Measurements from ENCODE around the gene APOA5. TPM values are rescaled to one million over a fixed set of nuclear protein-coding genes. Genes with fewer than 3 reads are reported as not detected.
"Not testable (repeated sequence)": the region's sequence is repeated elsewhere in the genome, so short reads cannot be mapped to it uniquely, and the experiment has no call there.

Gene APOA5, protein sequence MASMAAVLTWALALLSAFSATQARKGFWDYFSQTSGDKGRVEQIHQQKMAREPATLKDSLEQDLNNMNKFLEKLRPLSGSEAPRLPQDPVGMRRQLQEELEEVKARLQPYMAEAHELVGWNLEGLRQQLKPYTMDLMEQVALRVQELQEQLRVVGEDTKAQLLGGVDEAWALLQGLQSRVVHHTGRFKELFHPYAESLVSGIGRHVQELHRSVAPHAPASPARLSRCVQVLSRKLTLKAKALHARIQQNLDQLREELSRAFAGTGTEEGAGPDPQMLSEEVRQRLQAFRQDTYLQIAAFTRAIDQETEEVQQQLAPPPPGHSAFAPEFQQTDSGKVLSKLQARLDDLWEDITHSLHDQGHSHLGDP
- not detected in 2 replicates for total RNA-seq

DNA sequence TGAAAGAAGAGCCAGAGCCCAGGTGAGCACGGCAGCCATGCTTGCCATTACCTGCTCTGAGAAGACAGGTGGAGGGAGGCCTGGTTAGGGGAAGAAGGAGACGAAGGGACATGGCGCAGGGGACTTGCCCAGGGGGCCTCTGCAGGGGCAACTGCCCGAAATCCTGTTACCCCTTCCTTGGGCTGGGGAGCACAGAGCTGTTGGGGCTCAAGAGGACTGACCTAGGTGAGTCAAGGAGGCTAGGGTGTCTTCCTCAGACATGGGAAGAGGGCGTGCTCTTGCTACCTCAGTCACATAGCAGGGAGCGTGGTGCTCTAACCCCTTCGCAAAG, at the start of gene APOA5:
TSS of gene APOA5 (minus strand) at position 67 of the 331 bp plus-strand sequence. CDS start at position 48, 19 bp downstream.
- Mint-ChIP-seq H3K4me3 (peak within 1 kb of the TSS; percentile 46), H3K36me3 (ENCODE audit: low read depth) (peaks cover 4% of the 10 kb centered on the region), H3K27me3 (ENCODE audit: insufficient read depth) (no peaks in the 10 kb centered on the region), H3K27ac (no peak within 1 kb of the TSS), H3K4me1 (ENCODE audit: low read depth) (peaks cover 24% of the 10 kb centered on the region), H3K9me3 (no peaks in the 10 kb centered on the region)
- intact Hi-C loops (cut with micrococcal nuclease): loop anchor here (1.0 kb wide), 4 partner anchors 45 to 435 kb away; no protein-coding TSS in a partner anchor
- no peak for DNase-seq (ENCODE audit: low spot score)

DNA sequence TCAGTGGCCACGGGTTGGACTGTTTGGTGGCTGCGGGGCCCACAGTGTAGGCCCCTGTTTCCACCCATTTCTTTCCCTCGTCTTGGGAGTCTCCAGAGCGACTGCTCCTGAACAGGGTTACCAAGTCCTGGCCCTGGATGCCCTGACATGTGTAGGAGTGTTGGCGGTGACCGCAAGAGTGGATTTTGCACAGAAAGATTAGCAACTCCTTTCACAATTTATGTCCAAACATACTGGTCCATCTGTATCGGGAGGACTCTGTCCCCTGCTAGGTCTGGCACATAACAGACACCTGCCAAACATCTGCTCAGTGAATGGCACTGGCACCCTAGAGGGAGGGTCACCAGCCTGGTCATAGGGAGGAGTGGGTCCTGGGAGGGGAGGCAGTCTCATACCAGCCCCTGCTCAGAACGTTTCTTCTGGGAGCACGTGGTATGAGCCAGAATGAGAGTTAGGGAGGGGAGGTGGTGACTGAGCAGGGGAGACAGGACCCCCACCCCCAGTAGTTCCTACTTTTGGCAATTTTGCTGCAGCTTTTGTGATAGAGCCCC, 49.1 kb upstream of the APOA5 start:
- intact Hi-C loops (cut with micrococcal nuclease): no loop called here
- DNase-seq (ENCODE audit: low spot score): no peak
- peaks cover 23% of the 10 kb centered on the region for H3K36me3 Mint-ChIP-seq (ENCODE audit: low read depth)
- H3K9me3 Mint-ChIP-seq: no peaks in the 10 kb centered on the region
- H3K27me3 Mint-ChIP-seq (ENCODE audit: insufficient read depth): no peaks in the 10 kb centered on the region
- H3K27ac Mint-ChIP-seq: no peak overlapping the region
- H3K4me1 Mint-ChIP-seq (ENCODE audit: low read depth): peaks cover 5% of the 10 kb centered on the region
- no peak overlapping the region for H3K4me3 Mint-ChIP-seq

DNA sequence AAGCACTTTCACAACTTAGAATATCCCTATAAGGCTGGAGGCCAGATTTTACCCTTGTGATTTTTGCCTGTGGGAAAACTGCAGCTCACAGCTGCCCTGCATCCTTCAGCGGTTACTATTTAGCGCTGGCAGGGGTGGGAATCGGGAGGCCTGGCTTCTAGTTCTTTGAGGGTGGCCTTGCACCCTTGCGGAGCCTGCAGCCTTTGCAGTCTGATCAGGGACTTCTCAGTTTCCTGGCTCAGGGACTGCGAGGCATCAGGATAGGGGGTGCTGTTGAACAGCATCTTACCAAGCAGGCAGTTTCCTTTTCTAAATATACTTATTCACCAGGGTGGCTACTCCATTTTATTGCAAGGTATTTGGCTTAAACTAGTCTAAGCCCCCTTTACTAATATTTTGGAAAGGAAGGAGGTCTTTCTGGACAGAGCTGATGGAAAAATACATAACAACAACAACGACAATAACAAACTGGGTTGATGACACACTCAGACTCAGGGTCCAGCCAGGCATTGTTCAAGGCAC, 48.6 kb upstream of the APOA5 start:
- Mint-ChIP-seq H3K27me3 (ENCODE audit: insufficient read depth) (no peaks in the 10 kb centered on the region), H3K9me3 (no peaks in the 10 kb centered on the region), H3K4me3 (no peak overlapping the region), H3K36me3 (ENCODE audit: low read depth) (peaks cover 18% of the 10 kb centered on the region), H3K27ac (no peak overlapping the region), H3K4me1 (ENCODE audit: low read depth) (peaks cover 3% of the 10 kb centered on the region)
- DNase-seq (ENCODE audit: low spot score): no peak
- intact Hi-C loops (cut with micrococcal nuclease): no loop called here

DNA sequence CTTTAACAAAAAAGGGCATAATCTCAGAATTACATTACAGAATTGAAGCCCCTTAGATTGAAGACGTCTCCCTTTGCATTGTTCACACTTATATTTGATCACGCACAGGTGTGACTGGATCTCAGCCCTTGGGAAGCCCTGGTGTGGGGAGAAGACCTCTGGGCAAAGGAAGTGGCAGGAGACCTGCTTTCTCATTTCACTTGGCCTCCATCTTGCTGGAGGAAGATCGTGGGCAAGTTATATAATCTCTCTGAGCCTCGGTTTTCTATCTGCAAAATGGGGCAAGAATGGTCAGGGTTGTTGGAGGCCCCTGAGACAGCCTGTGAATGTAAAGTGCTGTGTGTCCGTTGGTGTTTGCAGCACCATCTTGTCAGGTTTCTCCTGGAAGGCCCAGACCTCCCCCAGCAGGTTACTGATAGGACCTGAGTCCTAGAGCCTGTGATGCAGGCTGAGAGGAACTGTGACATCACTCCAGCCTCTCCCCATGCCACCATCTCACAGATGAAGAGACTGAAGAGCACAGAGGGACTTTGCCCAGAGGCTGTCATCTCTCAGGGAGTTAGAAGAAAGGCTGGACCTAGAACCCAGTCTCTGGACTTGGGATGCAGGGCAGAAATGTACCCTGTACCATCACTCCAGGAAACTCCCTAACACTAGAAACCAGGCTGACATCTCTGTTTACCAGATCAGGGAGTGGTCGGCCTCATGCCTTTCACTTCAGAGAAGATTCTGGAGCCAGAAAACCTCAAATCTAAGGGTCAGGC, 46.8 kb upstream of the APOA5 start:
- Mint-ChIP-seq H3K27me3 (ENCODE audit: insufficient read depth) (no peaks in the 10 kb centered on the region), H3K27ac (no peak overlapping the region), H3K9me3 (no peaks in the 10 kb centered on the region), H3K4me1 (ENCODE audit: low read depth) (peaks cover 5% of the 10 kb centered on the region), H3K4me3 (no peak overlapping the region), H3K36me3 (ENCODE audit: low read depth) (peaks cover 5% of the 10 kb centered on the region)
- no peak for DNase-seq (ENCODE audit: low spot score)
- intact Hi-C loops (cut with micrococcal nuclease): no loop called here

DNA sequence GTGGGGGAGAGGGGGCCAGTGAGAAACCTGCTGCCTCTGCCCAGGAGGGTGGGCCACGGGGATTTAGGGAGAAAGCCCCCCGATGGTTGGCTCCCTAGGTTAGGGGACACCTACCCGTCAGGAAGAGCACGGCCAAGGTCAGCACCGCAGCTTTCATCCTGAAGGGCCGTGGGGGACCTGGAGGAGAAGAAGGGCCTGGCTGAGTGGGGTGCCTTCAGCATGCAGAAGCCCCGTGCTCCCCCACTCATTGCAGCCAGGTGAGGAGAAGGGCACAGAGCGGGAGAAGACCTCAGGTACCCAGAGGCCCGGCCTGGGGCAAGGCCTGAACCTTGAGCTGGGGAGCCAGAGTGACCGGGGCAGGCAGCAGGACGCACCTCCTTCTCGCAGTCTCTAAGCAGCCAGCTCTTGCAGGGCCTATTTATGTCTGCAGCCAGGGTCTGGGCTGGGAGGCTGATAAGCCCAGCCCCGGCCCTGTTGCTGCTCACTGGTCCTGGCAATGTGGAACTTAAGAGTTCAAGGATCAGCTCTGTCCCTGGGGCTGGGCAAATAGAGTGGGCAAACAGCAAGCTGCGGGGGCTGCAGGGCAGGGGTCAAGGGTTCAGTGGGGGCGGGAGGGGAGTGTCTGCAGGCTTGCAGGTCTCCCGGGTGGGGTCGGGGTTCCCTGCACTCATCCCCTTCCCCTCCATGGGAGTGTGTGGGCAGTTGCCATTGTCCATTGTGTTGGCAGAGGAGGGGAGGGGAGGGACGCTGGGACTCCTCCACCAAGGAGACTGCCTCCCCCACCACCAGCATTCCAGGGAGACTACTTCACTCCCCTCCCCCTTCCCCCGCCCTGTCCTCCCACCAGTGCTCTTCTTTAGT, 45.8 kb upstream of the APOA5 start, which contains the start of gene APOA1:
TSS of gene APOA1 (minus strand) at position 392 of the 861 bp plus-strand sequence. CDS start at position 157, 235 bp downstream.
- Mint-ChIP-seq H3K4me1 (ENCODE audit: low read depth) (peaks cover 5% of the 10 kb centered on the region), H3K4me3 (no peak within 1 kb of the TSS), H3K27me3 (ENCODE audit: insufficient read depth) (no peaks in the 10 kb centered on the region), H3K27ac (no peak within 1 kb of the TSS), H3K9me3 (no peaks in the 10 kb centered on the region), H3K36me3 (ENCODE audit: low read depth) (no peaks in the 10 kb centered on the region)
- intact Hi-C loops (cut with micrococcal nuclease): no loop called here
- no peak for DNase-seq (ENCODE audit: low spot score)

DNA sequence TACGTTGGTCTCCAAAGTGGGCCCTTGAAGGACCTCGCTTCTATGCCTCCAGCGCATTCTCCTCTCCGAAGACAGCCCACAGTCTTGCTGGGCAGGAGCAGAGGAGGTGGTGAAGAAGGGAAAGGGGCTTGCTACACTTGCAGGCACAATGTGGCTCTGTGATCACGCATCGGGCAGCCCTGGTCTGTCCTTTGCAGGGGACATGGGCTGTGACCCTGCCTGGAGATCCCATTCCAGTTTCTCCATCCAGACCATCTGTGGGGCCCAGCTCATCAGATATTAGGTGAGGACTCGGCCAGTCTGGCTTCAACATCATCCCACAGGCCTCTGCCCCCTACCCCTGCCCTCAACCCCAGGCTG, 44.9 kb upstream of the APOA5 start:
- peaks cover 5% of the 10 kb centered on the region for H3K4me1 Mint-ChIP-seq (ENCODE audit: low read depth)
- H3K27ac Mint-ChIP-seq: no peak overlapping the region
- intact Hi-C loops (cut with micrococcal nuclease): loop anchor here (1.0 kb wide), 4 partner anchors 17 to 270 kb away; partner anchors contain the start of gene APOA5
- no peaks in the 10 kb centered on the region for H3K36me3 Mint-ChIP-seq (ENCODE audit: low read depth)
- no peak overlapping the region for H3K4me3 Mint-ChIP-seq
- peaks cover 4% of the 10 kb centered on the region for H3K27me3 Mint-ChIP-seq (ENCODE audit: insufficient read depth)
- DNase-seq (ENCODE audit: low spot score): no peak
- no peaks in the 10 kb centered on the region for H3K9me3 Mint-ChIP-seq

DNA sequence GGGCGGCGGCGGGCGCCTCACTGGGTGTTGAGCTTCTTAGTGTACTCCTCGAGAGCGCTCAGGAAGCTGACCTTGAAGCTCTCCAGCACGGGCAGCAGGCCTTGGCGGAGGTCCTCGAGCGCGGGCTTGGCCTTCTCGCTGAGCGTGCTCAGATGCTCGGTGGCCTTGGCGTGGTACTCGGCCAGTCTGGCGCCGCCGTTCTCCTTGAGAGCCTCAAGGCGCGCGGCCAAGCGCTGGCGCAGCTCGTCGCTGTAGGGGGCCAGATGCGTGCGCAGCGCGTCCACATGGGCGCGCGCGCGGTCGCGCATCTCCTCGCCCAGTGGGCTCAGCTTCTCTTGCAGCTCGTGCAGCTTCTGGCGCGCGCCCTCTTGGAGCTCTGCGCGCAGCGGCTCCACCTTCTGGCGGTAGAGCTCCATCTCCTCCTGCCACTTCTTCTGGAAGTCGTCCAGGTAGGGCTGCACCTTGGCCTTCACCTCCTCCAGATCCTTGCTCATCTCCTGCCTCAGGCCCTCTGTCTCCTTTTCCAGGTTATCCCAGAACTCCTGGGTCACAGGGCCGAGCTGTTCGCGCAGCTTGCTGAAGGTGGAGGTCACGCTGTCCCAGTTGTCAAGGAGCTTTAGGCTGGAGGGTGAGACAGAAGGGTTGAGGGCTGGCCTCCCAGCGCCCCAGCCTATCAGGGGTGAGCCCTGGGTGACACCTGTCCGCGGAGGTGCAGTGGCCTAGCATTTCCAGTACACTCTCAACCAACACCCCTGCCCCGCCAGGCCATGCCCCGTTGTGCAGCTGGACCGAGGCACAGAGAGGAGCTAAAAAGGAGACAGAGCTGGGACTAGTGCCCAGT, 44.3 kb upstream of the APOA5 start:
- peaks cover 5% of the 10 kb centered on the region for H3K4me1 Mint-ChIP-seq (ENCODE audit: low read depth)
- peak overlapping the region; percentile 54 for H3K4me3 Mint-ChIP-seq
- H3K9me3 Mint-ChIP-seq: no peaks in the 10 kb centered on the region
- DNase-seq (ENCODE audit: low spot score): peak; percentile 73
- peaks cover 4% of the 10 kb centered on the region for H3K27me3 Mint-ChIP-seq (ENCODE audit: insufficient read depth)
- no peaks in the 10 kb centered on the region for H3K36me3 Mint-ChIP-seq (ENCODE audit: low read depth)
- intact Hi-C loops (cut with micrococcal nuclease): loop anchor here (1.0 kb wide), 4 partner anchors 17 to 270 kb away; partner anchors contain the start of gene APOA5
- no peak overlapping the region for H3K27ac Mint-ChIP-seq

DNA sequence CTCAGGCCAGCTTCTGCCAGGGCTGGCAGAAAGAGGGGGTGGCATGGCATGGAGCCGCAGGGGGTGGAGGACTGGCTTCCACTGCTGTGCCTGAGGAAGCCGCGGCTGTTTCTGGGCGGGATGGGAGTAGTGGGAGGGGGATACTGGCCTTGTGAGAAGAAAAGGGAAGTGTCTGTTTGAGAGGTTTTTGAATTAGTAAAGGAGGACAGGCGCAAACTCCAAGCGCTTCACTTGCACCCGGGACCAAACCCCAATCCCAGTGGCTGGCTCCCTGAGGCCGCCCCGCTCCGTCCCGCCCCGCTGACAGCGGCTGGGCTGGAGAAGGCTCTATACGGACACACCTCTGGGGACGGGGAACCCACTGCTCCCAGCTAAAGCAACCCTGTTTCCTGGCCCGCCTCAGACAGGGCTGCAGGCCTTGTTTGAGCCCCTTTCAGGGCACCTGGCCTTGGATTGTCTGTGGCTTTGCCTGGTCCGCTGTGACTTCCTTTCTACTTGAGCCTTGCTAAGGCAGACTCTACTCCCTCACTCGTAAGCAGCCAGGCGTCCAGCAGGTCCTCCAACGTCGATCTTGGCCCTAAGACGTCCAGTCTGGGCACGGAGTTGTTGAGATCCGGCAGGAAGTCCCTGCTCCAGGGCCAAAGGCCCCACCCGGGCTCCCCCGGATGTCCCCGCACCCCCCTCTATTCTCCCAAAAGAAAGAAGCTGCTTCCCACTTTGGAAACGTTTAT, 43.5 kb upstream of the APOA5 start:
- peak overlapping the region; percentile 41 for H3K4me3 Mint-ChIP-seq
- peaks cover 5% of the 10 kb centered on the region for H3K4me1 Mint-ChIP-seq (ENCODE audit: low read depth)
- no peak overlapping the region for H3K27ac Mint-ChIP-seq
- no peaks in the 10 kb centered on the region for H3K36me3 Mint-ChIP-seq (ENCODE audit: low read depth)
- intact Hi-C loops (cut with micrococcal nuclease): no loop called here
- no peaks in the 10 kb centered on the region for H3K9me3 Mint-ChIP-seq
- no peak for DNase-seq (ENCODE audit: low spot score)
- H3K27me3 Mint-ChIP-seq (ENCODE audit: insufficient read depth): peaks cover 4% of the 10 kb centered on the region

DNA sequence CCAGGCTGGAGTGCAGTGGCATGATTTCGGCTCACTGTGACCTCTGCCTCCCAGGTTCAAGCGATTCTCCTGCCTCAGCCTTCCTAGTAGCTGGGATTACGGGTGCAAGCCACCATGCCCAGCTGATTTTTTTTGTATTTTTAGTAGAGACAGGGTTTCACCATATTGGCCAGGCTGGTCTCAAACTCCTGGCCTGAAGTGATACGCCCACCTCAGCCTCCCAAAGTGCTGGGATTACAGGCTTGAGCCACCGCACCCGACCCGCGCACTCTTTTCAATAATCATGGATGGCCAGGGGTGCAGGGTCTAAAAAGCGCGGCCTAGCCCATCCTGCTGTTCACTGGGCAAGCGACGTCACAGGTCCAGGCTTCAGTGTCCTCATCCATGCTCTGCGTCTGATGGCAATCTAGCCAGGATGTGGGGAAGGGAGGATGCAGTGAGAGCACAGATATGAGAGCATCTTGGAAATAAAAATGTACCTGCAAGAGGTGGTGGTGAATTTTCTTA, 42.9 kb upstream of the APOA5 start:
- DNase-seq (ENCODE audit: low spot score); H3K36me3 Mint-ChIP-seq (ENCODE audit: low read depth); H3K9me3 Mint-ChIP-seq; intact Hi-C loops (cut with micrococcal nuclease); H3K27ac Mint-ChIP-seq; H3K4me1 Mint-ChIP-seq (ENCODE audit: low read depth); H3K27me3 Mint-ChIP-seq (ENCODE audit: insufficient read depth): not testable (repeated sequence)
- peak overlapping the region; percentile 41 for H3K4me3 Mint-ChIP-seq

DNA sequence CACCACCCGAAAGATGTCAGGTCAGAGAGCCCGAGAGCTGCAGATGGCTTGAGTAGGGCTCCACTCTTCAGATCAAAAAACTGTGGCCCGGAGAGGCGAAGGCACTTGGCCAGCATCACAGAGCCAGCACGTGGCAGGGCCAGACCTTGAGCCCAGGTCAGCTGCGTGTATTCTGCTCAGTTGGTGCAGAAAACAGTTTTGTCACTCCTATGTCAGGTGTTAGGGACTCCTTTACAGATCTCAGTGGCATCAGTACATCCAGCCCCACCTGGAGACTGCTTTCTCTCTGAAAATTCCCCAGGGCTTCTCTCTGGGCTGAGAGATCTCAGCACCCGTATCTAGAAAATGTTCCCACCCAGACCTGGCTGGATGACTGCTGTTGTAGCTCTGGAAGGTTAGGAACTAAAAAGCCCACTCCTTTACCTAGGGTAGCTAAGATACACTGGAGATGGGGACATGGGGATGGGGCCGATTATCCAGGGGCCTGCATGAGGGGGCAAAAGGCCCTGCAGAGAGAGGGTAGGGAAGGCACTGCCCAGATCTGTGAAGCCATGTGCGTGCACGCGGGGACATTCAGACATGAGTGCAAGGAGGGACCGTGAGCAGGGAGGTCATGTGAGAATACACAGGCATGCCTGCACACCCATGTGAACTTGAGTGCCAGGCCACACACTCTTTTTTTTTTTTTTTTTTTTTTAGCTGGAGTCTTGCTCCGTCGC, 42.3 kb upstream of the APOA5 start:
- H3K4me3 Mint-ChIP-seq: peak overlapping the region; percentile 19
- H3K27me3 Mint-ChIP-seq (ENCODE audit: insufficient read depth): peaks cover 7% of the 10 kb centered on the region
- no peaks in the 10 kb centered on the region for H3K9me3 Mint-ChIP-seq
- H3K36me3 Mint-ChIP-seq (ENCODE audit: low read depth): no peaks in the 10 kb centered on the region
- H3K4me1 Mint-ChIP-seq (ENCODE audit: low read depth): peaks cover 5% of the 10 kb centered on the region
- H3K27ac Mint-ChIP-seq: no peak overlapping the region
- intact Hi-C loops (cut with micrococcal nuclease): no loop called here
- DNase-seq (ENCODE audit: low spot score): no peak

DNA sequence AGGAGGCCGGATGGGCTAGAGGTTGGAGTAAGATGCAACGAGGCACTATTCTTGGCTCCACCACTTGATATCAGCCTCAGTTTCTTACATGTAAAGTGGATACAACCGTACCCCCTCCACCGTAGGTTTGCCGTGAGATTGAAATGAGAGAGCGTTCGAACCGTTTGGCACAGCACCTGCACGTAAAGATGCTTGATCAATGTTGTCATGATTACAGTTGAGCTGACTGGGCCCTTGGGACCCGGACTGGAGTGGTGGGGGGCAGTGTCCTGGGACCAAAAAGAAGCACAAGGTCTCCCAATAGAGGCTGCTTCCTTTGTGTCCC, 41.8 kb upstream of the APOA5 start:
- peaks cover 5% of the 10 kb centered on the region for H3K4me1 Mint-ChIP-seq (ENCODE audit: low read depth)
- H3K36me3 Mint-ChIP-seq (ENCODE audit: low read depth): no peaks in the 10 kb centered on the region
- no peak overlapping the region for H3K27ac Mint-ChIP-seq
- no peak for DNase-seq (ENCODE audit: low spot score)
- H3K9me3 Mint-ChIP-seq: no peaks in the 10 kb centered on the region
- intact Hi-C loops (cut with micrococcal nuclease): no loop called here
- peaks cover 7% of the 10 kb centered on the region for H3K27me3 Mint-ChIP-seq (ENCODE audit: insufficient read depth)
- H3K4me3 Mint-ChIP-seq: no peak overlapping the region

Data from activated T-helper 1 cell treated with anti-CD3 and anti-CD28 coated beads, Interleukin-12 subunit alpha, Interleukin-12 subunit beta, Interleukin-2, Interleukin-4 antibody, amounts not matched to agents 30 ng/mL and 10 ng/mL and 1 ng/mL, durations not matched to agents 14 hours and 24 hours and 36 hours (primary cell).